H7 (cell line): Measurements from ENCODE around the gene PCSK6. TPM values are rescaled to one million over a fixed set of nuclear protein-coding genes. Genes with fewer than 3 reads are reported as not detected.

Source experiments
- DNase-seq: peaks from one replicate; pipeline ENCODE4 v3.0.0; 2012
- H3K27me3 ChIP-seq: 2 replicates; pipeline ENCODE4 v1.6.0; 2011; ENCODE audit warnings: mild to moderate bottlenecking, low read length; ENCODE audit not compliant: control insufficient read depth, insufficient read depth
- H3K36me3 ChIP-seq: replicated peaks from 2 replicates; pipeline ENCODE4 v1.5.1; 2011; ENCODE audit warnings: low read length; ENCODE audit not compliant: control insufficient read depth, insufficient read depth
- H3K4me3 ChIP-seq: 2 replicates; pipeline ENCODE4 v1.5.1; 2011; ENCODE audit warnings: low read depth, mild to moderate bottlenecking, control low read depth, low read length, moderate library complexity; ENCODE audit not compliant: insufficient read depth
- total RNA-seq: library from RNA; depleted of rRNA; stranded (reverse); fragments of >200 nt; shearing (Covaris generic); gene quantifications from 2 replicates; pipeline ENCODE4 v1.2.3, GENCODE V29; 2014

The PCSK6 gene
- total RNA-seq, 1 experiment from 2014 or later: 3.9 TPM

GRCh38 chr15:101498076-101498716 lies 8.7 kb upstream of the PCSK6 start:
- peak; percentile 25 for DNase-seq
- H3K4me3 ChIP-seq: no peak overlapping the region
- no peaks in the 10 kb centered on the region for H3K27me3 ChIP-seq
- H3K36me3 ChIP-seq: no peaks in the 10 kb centered on the region

- H3K27me3 ChIP-seq: no peaks in the 10 kb centered on the region
- no peak overlapping the region for H3K4me3 ChIP-seq
- H3K36me3 ChIP-seq: no peaks in the 10 kb centered on the region
- peak; percentile 51 for DNase-seq
Observed at GRCh38 chr15:101497484-101498034, 8.1 kb upstream of the PCSK6 start.

DNA sequence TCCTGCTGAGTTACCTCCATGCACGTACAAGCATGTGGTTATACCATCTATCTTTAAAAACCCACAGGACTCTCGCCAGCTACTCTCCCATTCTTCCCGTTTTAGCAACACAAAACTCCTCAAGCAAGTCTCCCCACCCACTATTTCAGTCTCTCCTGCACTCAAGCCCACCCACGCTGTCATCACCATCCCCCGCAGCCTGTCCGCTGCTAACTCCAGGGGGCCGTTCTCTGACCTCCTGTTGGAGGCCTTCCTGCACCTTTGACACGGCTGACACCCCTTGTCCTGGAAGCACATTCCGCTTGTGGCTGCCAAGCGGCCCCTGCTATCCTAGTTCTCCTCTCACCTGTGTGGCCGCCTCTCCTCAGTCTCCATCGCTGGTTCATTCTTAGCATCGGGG lies 7.5 kb upstream of the PCSK6 start:
- Histone ChIP-seq H3K27me3 (no peaks in the 10 kb centered on the region), H3K36me3 (no peaks in the 10 kb centered on the region), H3K4me3 (no peak overlapping the region)
- peak; percentile 42 for DNase-seq

GRCh38 chr15:101496198-101496986 lies 6.9 kb upstream of the PCSK6 start:
- DNase-seq: peak; percentile 61
- no peaks in the 10 kb centered on the region for H3K36me3 ChIP-seq
- H3K27me3 ChIP-seq: no peaks in the 10 kb centered on the region; the same call in 1 of the 2 replicates
- H3K4me3 ChIP-seq: no peak overlapping the region

DNA sequence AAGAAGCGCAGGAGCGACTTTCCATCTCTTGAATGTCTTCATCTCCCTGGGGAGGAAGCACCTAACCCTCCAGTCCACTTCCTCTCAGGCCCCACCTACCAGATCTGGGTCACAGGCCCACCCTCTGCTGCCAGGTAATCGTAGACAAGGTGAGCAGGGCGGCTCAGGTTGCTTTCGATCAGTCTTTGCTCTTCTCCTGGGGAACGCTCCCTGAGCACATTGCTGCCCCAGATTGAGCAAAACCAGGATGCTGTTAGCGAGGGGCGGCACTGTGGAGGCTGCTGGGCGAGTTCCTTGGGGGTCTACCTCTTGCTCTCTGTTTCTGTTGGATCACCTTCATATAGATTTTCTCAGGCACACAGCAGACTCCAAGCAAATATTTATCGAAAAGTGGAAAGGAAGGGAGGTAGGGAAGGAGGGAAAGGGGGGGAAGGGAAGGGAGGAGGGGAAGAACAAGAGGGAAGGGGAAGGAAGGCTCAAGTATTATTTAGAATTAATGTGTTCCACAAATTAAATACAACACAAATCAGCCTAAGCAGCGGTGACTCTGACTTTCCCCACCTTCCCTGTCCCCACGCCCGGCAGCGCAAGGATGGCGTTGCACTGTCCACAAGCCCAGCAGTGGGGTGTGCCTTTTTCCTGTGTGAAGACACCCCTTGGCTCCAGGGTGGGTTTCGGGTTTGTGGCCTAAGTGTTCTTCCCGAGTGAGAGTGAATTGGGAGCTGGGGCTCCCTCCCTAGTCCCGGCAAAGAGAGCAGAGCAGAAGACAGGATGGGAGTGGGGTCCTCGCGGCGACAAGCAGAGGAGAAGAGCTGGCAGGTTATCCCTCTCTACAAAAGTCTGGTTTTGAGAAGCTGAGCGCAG lies 6.1 kb upstream of the PCSK6 start:
- no peaks in the 10 kb centered on the region for H3K36me3 ChIP-seq
- no peak overlapping the region for H3K4me3 ChIP-seq
- DNase-seq: peak; percentile 45
- H3K27me3 ChIP-seq: peaks cover under 1% of the 10 kb centered on the region

- H3K36me3 ChIP-seq: no peaks in the 10 kb centered on the region
- H3K27me3 ChIP-seq: peaks cover 10% of the 10 kb centered on the region
- no peak overlapping the region for H3K4me3 ChIP-seq
- DNase-seq: peak; percentile 63
Observed at GRCh38 chr15:101494251-101494796, 4.8 kb upstream of the PCSK6 start.

- DNase-seq: peak; percentile 36
- no peak overlapping the region for H3K4me3 ChIP-seq
- H3K36me3 ChIP-seq: no peaks in the 10 kb centered on the region
- H3K27me3 ChIP-seq: peaks cover 18% of the 10 kb centered on the region
Observed at GRCh38 chr15:101492766-101493692, 3.5 kb upstream of the PCSK6 start.

DNA sequence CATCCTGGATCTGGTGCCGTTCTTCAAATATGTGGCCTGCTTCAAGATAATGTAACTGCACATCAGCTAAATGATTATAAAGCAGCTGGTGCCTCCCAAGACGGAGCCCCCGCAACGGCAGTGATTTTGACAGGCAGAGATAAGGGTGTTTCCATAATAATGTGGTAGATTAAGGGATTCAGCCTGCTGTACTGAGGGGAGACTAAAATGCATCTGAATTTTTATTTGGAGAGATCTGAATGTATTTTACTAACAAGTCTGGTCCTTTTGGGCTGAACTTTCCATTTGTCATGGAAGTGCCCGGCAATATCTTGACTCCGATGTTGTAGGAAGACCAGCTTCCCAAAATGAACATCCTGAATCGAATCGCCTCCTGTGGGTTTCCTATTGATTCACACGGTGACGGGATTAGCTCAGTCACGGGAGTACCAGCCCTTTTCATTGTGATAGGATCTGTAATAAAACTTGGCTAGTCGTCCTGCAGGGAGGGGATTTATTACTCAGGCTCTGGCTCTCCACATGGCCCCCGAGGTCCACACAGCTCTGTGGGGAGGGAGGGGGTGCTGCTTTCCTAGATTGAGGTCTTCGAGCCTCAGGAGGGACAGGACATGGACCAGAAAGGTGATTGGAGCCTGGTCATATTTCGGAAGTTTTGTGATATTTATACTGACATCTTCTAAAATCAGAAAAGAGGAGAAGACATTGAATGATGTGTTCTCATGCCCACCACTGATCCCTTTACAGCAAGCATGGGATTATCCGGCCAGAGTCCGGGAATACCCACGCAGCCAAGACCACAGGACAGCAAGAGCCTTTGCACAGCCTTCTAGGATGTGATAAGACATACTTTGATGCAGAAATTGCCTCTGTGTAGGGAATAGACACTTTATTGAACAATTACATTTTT lies 2.5 kb upstream of the PCSK6 start:
- H3K36me3 ChIP-seq: no peaks in the 10 kb centered on the region
- no peak overlapping the region for H3K4me3 ChIP-seq
- H3K27me3 ChIP-seq: peaks cover 28% of the 10 kb centered on the region
- DNase-seq: peak; percentile 32

DNA sequence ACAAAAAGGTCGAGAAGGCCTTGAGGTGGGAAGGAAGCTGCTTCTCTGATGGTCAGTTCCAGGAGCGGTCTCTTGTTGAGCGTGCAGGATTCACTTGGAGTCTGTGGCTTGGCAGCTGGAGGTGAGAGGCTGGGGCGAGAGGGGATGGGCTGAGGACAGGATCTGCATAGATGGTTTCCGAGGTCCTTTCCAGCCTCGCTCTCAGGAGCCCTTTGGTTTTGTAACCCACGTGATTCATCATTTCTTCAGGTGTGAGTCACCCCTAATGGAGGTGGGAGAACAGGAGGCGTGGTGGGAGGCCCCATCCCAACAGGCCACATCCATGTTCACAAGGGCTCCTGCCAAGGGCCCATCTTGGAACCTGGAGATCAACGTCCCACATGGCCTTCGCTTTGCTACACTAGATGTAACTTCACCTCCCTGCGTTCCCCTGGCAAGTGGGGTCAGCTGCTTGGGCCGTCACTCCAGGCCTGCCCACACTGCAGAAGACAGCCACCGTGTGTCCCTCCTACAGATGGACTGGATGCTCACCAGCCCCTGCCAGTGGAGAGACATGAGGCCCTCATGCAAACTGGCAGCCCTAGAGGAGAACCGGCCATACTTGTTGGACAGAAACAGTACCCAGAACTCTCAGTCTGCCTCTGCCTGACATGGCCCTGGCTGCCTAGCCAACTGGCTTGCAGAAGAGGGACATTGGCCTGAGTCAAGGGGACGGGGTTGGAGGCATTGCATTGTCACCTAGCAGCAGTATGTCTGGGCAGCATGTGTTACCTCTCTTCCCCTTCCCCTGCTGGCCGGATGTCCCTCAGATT lies 1.6 kb upstream of the PCSK6 start:
- H3K36me3 ChIP-seq: no peaks in the 10 kb centered on the region
- peaks cover 28% of the 10 kb centered on the region for H3K27me3 ChIP-seq
- DNase-seq: peak; percentile 37

GRCh38 chr15:101490408-101490891 lies 943 bp upstream of the PCSK6 start:
- H3K27me3 ChIP-seq: peaks cover 28% of the 10 kb centered on the region
- H3K36me3 ChIP-seq: no peaks in the 10 kb centered on the region
- H3K4me3 ChIP-seq: no peak overlapping the region
- DNase-seq: peak; percentile 55

More for the DNA sequence above, 1.6 kb upstream of the PCSK6 start:
- no peak overlapping the region for H3K4me3 ChIP-seq

DNA sequence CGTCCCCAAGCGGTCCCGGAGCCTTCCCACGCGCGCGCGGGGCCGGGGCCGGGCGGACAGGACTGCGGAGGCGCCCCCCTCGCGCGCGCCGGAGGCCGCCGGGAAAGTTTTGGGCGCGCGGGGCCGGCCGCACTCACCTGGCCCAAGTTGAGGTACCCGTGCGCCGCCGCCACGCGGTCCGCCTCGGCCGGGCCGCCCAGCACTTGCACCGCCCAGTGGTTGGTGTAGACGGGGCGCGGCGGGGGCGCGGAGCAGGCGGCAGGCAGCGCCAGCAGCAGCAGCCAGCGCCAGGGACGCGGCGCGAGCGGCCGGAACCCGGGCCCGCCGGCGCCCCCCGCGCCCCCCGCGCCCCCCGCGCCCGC lies 289 bp downstream of the PCSK6 start:
- peak; percentile 89 for DNase-seq
- H3K27me3 ChIP-seq: peaks cover 28% of the 10 kb centered on the region
- H3K36me3 ChIP-seq: no peaks in the 10 kb centered on the region
- H3K4me3 ChIP-seq: peak overlapping the region; percentile 25
